Effector CD4-positive, alpha-beta T cell (primary cell): ENCODE results near the gene ETHE1.
"Not testable (repeated sequence)": the region's sequence is repeated elsewhere in the genome, so short reads cannot be mapped to it uniquely, and the experiment has no call there.

ENCODE experiments used
- DNase-seq: peaks from one replicate; pipeline ENCODE4 v3.0.0-alpha.2; 2020

ETHE1 gene

DNA sequence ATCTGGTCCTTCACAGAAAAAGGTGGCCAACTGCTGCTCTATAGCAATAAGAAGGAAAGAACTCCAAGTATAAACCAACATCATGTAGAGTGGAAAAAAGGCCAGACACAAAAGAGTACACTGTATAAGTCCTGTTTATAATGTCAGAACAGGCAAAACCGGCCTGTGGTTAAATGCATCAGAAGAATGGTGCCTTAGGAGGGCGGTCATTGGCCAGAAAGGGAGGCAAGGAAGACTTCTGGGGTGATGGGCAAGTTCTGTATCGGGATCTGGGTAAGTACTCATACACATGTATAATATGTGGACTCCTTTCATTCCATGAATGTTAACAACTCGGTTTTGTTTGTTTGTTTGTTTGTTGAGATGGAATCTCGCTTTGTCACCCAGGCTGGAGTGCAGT lies 4.1 kb downstream of the ETHE1 start:
- no peak for DNase-seq

- DNase-seq = peak; percentile 79
Observed at GRCh38 chr19:43519436-43520088, 7.4 kb downstream of the ETHE1 start.

DNA sequence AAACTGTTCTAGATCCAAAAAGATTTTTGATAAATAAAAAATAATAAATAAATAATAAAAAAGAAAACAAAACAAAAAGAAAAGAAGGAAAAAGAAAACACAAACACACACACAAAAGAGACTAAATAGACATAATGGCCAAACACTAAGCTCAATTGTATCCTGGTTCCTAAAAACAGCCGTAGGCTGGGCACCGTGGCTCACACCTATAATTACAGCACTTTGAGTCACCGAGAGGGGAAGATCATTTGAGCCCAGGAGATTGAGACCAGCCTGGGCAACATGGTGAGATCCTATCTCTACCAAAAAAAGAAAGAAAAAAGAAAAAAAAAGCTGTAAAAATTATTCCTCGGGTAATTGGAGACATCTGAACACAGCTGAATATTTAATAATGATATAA lies 8.9 kb downstream of the ETHE1 start:
- DNase-seq = no peak

- not testable (repeated sequence) for DNase-seq
Observed at GRCh38 chr19:43512399-43512798, 14.6 kb downstream of the ETHE1 start.

- no peak for DNase-seq
Observed at GRCh38 chr19:43511324-43511723, 15.7 kb downstream of the ETHE1 start.

- no peak for DNase-seq
Observed at GRCh38 chr19:43510713-43511112, 16.3 kb downstream of the ETHE1 start.

GRCh38 chr19:43507880-43508279 lies 19.1 kb downstream of the ETHE1 start:
- DNase-seq = no peak

GRCh38 chr19:43506629-43507028 lies 20.4 kb downstream of the ETHE1 start:
- DNase-seq = no peak

DNA sequence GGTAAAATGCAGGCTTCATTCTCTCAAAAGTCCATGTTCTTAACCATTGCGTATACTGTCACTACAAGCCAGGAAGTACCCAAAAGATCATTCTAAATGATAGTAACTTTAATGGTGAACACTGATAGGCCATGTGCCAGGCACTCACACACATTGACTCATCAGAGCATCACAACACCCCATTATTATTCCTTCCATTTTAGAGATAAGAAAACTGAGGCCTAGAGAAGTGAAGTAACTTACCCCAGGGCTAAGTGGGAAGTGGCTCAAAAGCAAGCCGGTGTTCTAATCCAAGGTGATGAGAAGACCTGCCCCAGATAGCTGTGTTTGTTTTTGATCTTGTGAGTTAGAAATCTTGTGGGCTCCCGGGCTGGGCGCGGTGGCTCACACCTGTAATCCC lies 21.1 kb downstream of the ETHE1 start:
- DNase-seq = no peak

GRCh38 chr19:43505186-43505456 lies 21.9 kb downstream of the ETHE1 start:
- no peak for DNase-seq

DNA sequence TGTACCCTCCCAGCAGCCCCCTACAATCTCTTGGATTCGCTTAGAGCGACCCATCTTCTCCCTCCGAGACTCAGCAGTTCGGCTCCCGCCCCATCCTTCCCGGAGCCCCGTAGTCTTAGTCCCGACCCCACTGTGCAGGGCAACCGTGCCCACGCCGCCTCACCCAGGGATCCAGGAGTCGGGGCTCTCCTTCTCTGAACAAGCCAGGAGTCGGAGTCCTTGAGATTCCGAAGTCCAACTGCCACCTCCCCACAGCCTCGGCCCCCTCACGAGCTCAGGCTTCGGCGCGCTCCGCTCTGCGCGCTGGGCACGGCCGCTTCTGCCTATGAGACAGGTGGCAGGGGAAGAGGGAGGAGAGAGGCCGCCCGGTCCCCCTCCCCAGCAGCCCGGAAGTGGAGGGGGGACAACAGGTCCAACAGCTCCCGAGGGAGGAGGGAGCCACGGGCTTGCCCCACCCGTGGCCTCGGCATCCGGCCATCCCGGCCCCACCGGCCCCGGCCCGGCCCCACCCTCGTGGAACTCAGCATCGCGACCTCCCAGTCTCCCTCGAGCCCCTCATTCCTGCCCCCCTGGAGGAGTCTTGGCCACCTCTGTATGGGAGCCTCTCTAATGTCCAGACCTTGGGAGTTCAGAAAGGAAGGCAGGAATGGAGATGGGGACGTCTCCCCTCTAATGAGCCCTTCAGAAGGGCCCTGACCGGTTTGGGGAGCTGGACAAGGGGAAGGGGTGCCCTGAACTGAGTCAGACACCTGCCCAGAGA lies 22.4 kb downstream of the ETHE1 start, which contains the start of gene PHLDB3:
Gene PHLDB3, minus strand, starts transcription at position 321 of the 760 bp plus-strand sequence. CDS start 628 bp downstream, outside the sequence.
- DNase-seq = peak; percentile 34

- peak; percentile 99 for DNase-seq
Observed at GRCh38 chr19:43503501-43504425, 23.2 kb downstream of the ETHE1 start.

GRCh38 chr19:43502419-43502976 lies 24.5 kb downstream of the ETHE1 start:
- no peak for DNase-seq

- DNase-seq = no peak
Observed at GRCh38 chr19:43501661-43502418, 25.2 kb downstream of the ETHE1 start.

DNA sequence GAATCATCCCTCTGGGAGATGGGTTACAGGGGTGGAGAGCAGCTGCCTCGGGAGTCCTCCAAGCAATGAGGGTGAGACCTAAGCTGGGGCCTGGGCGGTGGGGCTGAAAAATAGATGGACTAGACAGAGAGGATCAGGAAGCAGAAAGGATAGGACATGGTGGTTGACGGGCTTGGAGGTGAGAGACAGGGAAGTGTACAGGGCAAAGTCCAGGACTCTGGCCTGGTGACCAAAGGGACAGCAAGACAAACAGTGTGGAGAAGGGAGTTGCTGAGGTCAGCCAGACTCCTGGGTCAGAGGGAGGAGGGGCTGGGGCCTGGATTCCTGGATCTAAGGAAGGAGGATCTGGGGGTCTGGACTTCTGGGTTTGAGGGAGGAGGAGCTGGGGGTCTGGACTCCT lies 28.0 kb downstream of the ETHE1 start:
- no peak for DNase-seq

- no peak for DNase-seq
Observed at GRCh38 chr19:43498233-43498842, 28.7 kb downstream of the ETHE1 start.

DNA sequence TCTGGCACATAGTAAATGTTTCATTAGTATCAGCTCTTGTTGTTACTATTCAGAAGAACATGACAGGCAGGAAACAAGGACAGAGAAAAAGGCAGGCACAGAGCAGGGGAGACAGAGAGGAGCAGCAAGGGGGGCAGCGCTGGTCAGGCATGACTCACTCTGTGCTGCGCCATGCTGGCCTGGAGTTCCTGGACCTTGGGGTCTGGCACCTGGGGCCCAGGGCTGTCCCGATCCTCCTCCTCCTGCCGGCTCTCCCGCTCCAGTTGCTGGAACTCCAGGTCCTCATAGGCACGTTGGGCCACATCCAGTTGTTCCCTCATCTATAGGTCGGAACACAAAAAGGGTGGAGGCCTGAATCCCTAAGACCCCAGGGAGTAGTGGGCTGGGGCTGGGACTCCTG lies 30.0 kb downstream of the ETHE1 start:
- DNase-seq = no peak

DNA sequence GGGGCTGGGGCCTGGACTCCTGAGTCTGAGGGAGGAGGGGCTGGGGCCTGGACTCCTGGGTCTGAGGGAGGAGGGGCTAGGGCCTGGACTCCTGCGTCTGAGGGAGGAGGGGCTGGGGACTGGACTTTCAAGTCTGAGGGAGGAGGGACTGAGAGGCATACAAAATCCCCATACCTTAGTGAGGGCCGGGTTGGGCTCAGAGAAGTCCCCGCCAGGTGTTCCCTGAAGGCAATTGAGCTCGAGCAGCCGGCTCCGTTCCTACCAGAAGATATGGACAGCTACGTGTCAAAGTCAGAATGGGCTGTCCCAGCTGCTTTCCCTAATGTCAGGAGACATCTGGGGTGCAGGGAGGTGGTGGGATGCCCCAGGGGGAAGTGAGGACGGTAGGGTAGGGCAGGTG lies 31.9 kb downstream of the ETHE1 start:
- DNase-seq = no peak

DNA sequence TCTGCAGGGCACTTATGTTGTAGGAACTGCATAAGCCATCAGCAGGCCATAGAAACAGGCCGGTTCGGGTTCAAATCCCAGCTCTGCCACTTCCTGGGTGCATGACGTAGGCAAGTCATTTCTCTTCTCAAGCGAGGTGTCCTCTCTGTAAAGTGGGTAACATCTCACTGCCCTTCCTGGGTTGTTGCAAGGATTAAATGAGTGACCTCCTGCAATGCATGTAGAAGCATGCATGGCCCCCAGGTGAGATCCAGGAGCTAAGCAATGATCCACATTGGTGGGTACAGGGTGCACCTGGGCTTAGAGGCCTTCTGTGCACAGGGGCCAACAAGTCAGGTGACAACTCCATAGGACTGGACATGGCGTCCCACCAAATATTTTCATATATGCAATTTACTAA lies 36.2 kb downstream of the ETHE1 start:
- no peak for DNase-seq

- DNase-seq = no peak
Observed at GRCh38 chr19:43489979-43490599, 36.9 kb downstream of the ETHE1 start.

GRCh38 chr19:43489310-43489709 lies 37.7 kb downstream of the ETHE1 start:
- no peak for DNase-seq

GRCh38 chr19:43488179-43488578 lies 38.8 kb downstream of the ETHE1 start:
- DNase-seq = no peak
